Spleen (tissue), 11 donors: Measurements from ENCODE around the gene CNPY2. TPM values are rescaled to one million over a fixed set of nuclear protein-coding genes. Genes with fewer than 3 reads are reported as not detected.
"Not testable (repeated sequence)": the region's sequence is repeated elsewhere in the genome, so short reads cannot be mapped to it uniquely, and the experiment has no call there.

Source experiments
- DNase-seq: peaks from one replicate; pipeline ENCODE4 v3.0.0-alpha.2; 2020
- H3K27ac ChIP-seq, 8 donors: fragments of 200-600 bp; sonication (generic) in 7 of 8; 1 replicate in 4 of 8; 2 replicates in 4 of 8; pipeline versions ENCODE4 v1.5.0 to v1.8.0; 2016 to 2021; ENCODE audit warnings: inconsistent platforms in 4 of 8, mild to moderate bottlenecking in 4 of 8, moderate library complexity in 1 of 8
- H3K27me3 ChIP-seq, 7 donors: fragments of 200-600 bp; sonication (generic) in 6 of 7; replicated peaks in 1 of 7; 1 replicate in 4 of 7; 2 replicates in 3 of 7; pipeline versions ENCODE4 v1.5.0 to v1.8.0; 2016 to 2021; ENCODE audit warnings: inconsistent platforms in 3 of 7, mild to moderate bottlenecking in 1 of 7
- H3K36me3 ChIP-seq, 6 donors: fragments of 200-600 bp; sonication (generic) in 5 of 6; 1 replicate in 4 of 6; 2 replicates in 2 of 6; pipeline versions ENCODE4 v1.5.0 to v1.8.0; 2016 to 2021; ENCODE audit warnings: inconsistent platforms in 2 of 6
- H3K4me1 ChIP-seq, 6 donors: fragments of 200-600 bp; sonication (generic) in 5 of 6; 1 replicate in 3 of 6; 2 replicates in 3 of 6; pipeline versions ENCODE4 v1.5.0 to v1.8.0; 2016 to 2021; ENCODE audit warnings: inconsistent platforms in 3 of 6
- H3K4me3 ChIP-seq, 8 donors: fragments of 200-600 bp; sonication (generic) in 7 of 8; 1 replicate in 4 of 8; 2 replicates in 4 of 8; pipeline versions ENCODE4 v1.5.0 to v1.8.0; 2016 to 2021; ENCODE audit warnings: inconsistent platforms in 4 of 8, mild to moderate bottlenecking in 4 of 8, moderate library complexity in 2 of 8
- H3K9me3 ChIP-seq, 8 donors: fragments of 200-600 bp; sonication (generic) in 7 of 8; 1 replicate in 4 of 8; 2 replicates in 4 of 8; pipeline versions ENCODE4 v1.5.0 to v1.8.0; 2016 to 2021; ENCODE audit warnings: inconsistent platforms in 4 of 8
- POLR2A ChIP-seq, 3 donors: fragments of 450-650 bp; IDR thresholded peaks; one replicate each; pipeline ENCODE4 v1.5.1; 2017; ENCODE audit warnings: antibody characterized with exemption in 3 of 3, mild to moderate bottlenecking in 1 of 3
- POLR2AphosphoS5 ChIP-seq, 3 donors: sonication (generic); formaldehyde crosslinking; IDR thresholded peaks; one replicate each; pipeline ENCODE4 v1.5.1; 2017; ENCODE audit warnings: antibody characterized with exemption in 3 of 3
- WGBS, 5 donors: extraction: QIAGEN DNeasy Blood & Tissue Kit in 3 of 5; methylation state at CpG; one replicate each; pipeline versions ENCODE4 v1.1.5 to v1.1.7; 2013 to 2018; 5-methylcytosine and 5-hydroxymethylcytosine counted together
- intact Hi-C: fragments of 100-400 bp; cut with DNase I; formaldehyde crosslinking; loops from one replicate; pipeline ENCODE4 v1.15.0; 2023; ENCODE audit warnings: low total_unique reads
- polyA plus RNA-seq, 3 donors: library from polyadenylated mRNA; stranded (reverse); fragments of 200-250 nt; gene quantifications; one replicate each; pipeline ENCODE4 v1.2.1, GENCODE V29; 2013
- total RNA-seq, 7 donors: library from RNA; depleted of rRNA in 3 of 7; stranded (reverse); fragments of >200 nt in 3 of 7; fragmentation: NEBNext Ultra II Directional in 4 of 7; extraction: Animal tissue kit (Norgen Biotek cat#: 25700) in 4 of 7; gene quantifications; one replicate each; pipeline versions ENCODE4 v1.1.0 to v1.2.1, GENCODE V29; 2016 to 2021
- TF ChIP-seq, protein P1 (sequence below), 11 experiments: fragments of 200-600 bp in 7 of 11; fragments of 450-650 bp in 4 of 11; sonication (generic) in 4 of 11; IDR thresholded peaks in 8 of 11; conservative IDR thresholded peaks in 3 of 11; 1 replicate in 7 of 11; 2 replicates in 4 of 11; pipeline versions ENCODE4 v1.4.0 to v1.8.0; 2016 to 2021; ENCODE audit warnings: antibody characterized with exemption in 11 of 11, inconsistent platforms in 4 of 11, mild to moderate bottlenecking in 1 of 11
- donor health status: healthy with polysubstance abuse.
- donor health status: DM: no; HTN: no; CAD: no; lungs with moderate emphysema.
- donor health status: DM: no; HTN: no; CAD: no.
- donor health status: Bipolar disorder and iron deficiency.
- donor health status: healthy.
- donor health status: DM: no; HTN: no; CAD: no.
- donor health status: DM: yes; HTN: yes; CAD: no.

The CNPY2 gene
- total and polyA plus RNA-seq, 10 donors: 63.0 to 86.9 (median 73.6) TPM

DNA sequence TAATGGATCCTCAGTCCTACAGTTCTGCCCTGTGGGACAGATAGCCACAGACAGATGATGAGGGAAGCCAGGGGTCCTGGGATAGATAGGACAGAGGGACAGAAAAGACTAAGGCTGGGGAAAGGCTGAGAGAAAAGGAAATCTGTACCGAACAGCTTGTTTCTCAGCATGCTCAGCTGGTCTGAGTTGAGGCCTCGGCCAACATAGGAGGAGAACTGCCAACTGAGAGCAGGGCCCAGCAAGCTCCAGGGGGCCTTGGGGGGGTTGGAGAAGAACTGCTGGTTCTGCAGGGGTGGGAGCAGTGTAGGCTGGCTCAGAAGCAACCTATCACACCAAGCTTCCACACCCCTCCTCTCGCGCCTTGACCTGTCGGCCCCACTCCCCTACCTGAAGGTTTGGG, 33.0 kb upstream of the CNPY2 start:
- H3K36me3 ChIP-seq: peaks cover 19 to 100% (median 97%) of the 10 kb centered on the region in 6 donors
- peak; percentile 24 for DNase-seq
- H3K9me3 ChIP-seq: no peaks in the 10 kb centered on the region
- intact Hi-C loops: no loop called here
- no peaks in the 10 kb centered on the region for H3K27me3 ChIP-seq
- H3K4me3 ChIP-seq: no peak overlapping the region
- WGBS, 5 donors: 88 to 96% (median 95%) methylated on average over 4 to 5 of the region's 5 CpGs
- TF ChIP-seq POLR2A (IDR thresholded peaks at IDR 0.05) (no peak), POLR2AphosphoS5 (IDR thresholded peaks at IDR 0.05) (no peak)
- TF ChIP-seq, protein P1, sequence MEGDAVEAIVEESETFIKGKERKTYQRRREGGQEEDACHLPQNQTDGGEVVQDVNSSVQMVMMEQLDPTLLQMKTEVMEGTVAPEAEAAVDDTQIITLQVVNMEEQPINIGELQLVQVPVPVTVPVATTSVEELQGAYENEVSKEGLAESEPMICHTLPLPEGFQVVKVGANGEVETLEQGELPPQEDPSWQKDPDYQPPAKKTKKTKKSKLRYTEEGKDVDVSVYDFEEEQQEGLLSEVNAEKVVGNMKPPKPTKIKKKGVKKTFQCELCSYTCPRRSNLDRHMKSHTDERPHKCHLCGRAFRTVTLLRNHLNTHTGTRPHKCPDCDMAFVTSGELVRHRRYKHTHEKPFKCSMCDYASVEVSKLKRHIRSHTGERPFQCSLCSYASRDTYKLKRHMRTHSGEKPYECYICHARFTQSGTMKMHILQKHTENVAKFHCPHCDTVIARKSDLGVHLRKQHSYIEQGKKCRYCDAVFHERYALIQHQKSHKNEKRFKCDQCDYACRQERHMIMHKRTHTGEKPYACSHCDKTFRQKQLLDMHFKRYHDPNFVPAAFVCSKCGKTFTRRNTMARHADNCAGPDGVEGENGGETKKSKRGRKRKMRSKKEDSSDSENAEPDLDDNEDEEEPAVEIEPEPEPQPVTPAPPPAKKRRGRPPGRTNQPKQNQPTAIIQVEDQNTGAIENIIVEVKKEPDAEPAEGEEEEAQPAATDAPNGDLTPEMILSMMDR (IDR thresholded peaks at IDR 0.05 in 8 of 11, conservative IDR thresholded peaks at IDR 0.05 in 3 of 11): no peak
- H3K4me1 ChIP-seq: no peaks in the 10 kb centered on the region
- H3K27ac ChIP-seq: no peak overlapping the region

DNA sequence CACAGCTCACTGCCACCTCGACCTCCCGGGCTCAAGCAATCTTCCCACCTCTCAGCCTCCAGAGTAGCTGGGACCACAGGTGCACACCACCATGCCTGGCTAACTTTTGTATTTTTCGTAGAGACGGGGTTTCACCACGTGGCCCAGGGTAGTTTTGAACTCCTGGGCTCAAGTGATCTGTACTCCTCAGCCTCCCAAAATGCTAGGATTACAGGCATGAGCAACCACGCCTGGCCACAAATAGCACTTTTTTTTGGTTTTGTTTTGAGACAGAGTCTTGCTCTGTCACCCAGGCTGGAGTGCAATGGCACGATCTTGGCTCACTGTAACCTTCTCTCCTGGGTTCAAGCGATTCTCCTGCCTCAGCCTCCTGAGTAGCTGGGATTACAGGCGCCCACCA, 31.5 kb upstream of the CNPY2 start:
- intact Hi-C loops, DNase-seq, H3K4me3 ChIP-seq, H3K27ac ChIP-seq, H3K27me3 ChIP-seq, H3K9me3 ChIP-seq, H3K4me1 ChIP-seq: not testable (repeated sequence)
- 77 to 98% (median 84%) methylated on average over 9 of the region's 9 CpGs for WGBS, 5 donors
- peaks cover 19 to 100% (median 97%) of the 10 kb centered on the region in 6 donors for H3K36me3 ChIP-seq

DNA sequence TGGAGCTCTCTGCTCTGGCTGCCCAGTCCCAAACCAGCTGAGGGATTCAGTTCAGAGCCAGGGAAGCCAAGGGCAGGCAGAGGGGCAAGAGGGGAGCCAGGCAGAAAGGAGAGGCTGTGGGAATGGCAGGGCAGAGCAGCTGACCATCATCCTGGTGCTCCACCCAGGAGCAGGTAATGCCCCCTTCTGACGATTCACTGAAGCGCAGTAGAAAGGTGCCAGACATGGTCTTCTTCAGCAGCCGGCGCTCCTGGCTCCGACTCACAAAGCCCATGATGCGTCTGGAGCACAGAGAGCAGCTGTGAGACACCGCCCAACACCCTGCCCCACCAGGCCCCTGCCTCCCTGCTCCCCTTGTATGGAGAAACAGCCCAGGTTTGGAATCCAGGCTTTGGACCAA, 30.9 kb upstream of the CNPY2 start:
- Histone ChIP-seq H3K27me3 (no peaks in the 10 kb centered on the region), H3K27ac (no peak overlapping the region), H3K4me1 (no peaks in the 10 kb centered on the region), H3K4me3 (no peak overlapping the region), H3K9me3 (no peaks in the 10 kb centered on the region), H3K36me3 (peaks cover 19 to 100% (median 94%) of the 10 kb centered on the region in 6 donors)
- TF ChIP-seq POLR2AphosphoS5 (IDR thresholded peaks at IDR 0.05): peak in 1 of 3 donors; percentile 33
- TF ChIP-seq, protein P1 (IDR thresholded peaks at IDR 0.05 in 8 of 11, conservative IDR thresholded peaks at IDR 0.05 in 3 of 11): no peak
- TF ChIP-seq POLR2A (IDR thresholded peaks at IDR 0.05): no peak
- WGBS, 5 donors: 84 to 96% (median 92%) methylated on average over 7 of the region's 7 CpGs
- intact Hi-C loops: no loop called here
- DNase-seq: peak; percentile 51

DNA sequence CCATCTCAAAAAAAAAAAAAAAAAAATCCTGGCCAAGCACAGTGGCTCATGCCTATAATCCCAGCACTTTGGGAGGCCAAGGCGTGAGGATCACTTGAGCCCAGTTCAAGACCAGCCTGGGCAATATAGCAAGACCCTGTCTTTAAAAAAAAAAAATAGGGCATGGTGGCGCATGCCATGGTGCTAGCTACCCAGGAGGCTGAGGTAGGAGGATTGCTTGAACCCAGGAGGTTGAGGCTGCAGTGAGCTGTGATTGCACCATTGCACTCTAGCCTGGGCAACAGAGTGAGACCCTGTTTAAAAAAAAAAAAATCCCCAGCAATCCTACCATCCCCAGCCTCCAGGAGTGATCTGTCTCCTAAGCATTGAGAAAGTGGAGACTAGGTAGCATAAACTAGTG, 26.5 kb upstream of the CNPY2 start:
- H3K9me3 ChIP-seq, DNase-seq, H3K27ac ChIP-seq, H3K27me3 ChIP-seq, H3K4me3 ChIP-seq, intact Hi-C loops: not testable (repeated sequence)
- peaks cover 0 to 28% (median 22%) of the 10 kb centered on the region in 6 donors for H3K4me1 ChIP-seq
- H3K36me3 ChIP-seq: peaks cover 0 to 65% (median 50%) of the 10 kb centered on the region in 6 donors
- WGBS, 5 donors: 96 to 100% (median 100%) methylated on average over 2 of the region's 2 CpGs

DNA sequence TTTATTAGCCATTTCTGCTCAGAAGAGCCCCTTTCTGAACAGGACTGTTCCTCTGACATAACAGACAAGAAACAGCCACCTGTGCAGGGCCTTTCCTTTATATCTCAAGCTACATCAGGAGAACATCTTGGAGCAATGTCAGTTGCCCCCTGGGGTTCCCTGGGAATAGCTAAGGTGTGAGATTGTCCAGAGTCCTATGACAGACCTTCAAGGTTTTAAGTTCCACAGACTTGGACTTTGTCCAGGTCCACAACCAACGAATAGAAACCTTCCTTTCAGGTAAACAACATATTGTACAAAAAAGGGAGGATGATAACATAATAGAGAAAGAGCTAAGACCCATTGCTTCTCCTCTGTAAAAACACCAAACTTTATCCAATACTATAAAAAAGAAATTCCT, 25.8 kb upstream of the CNPY2 start:
- Histone ChIP-seq H3K4me1 (peaks cover 2 to 35% (median 22%) of the 10 kb centered on the region in 6 donors), H3K36me3 (peaks cover 0 to 59% (median 44%) of the 10 kb centered on the region in 6 donors), H3K4me3 (no peak overlapping the region), H3K27ac (peak overlapping the region in 1 of 8 donors; percentile 33), H3K9me3 (no peaks in the 10 kb centered on the region), H3K27me3 (no peaks in the 10 kb centered on the region)
- TF ChIP-seq, protein P1 (IDR thresholded peaks at IDR 0.05 in 8 of 11, conservative IDR thresholded peaks at IDR 0.05 in 3 of 11): no peak
- TF ChIP-seq POLR2AphosphoS5 (IDR thresholded peaks at IDR 0.05): no peak
- TF ChIP-seq POLR2A (IDR thresholded peaks at IDR 0.05): no peak
- intact Hi-C loops: no loop called here
- 36 to 80% (median 55%) methylated on average over 1 of the region's 1 CpG for WGBS, 5 donors
- no peak for DNase-seq
